NCI-H1092 treated with DMSO at 0.1 percent for 48 hours (cell line): ENCODE results near the gene FBXO44.

Experiments
- DNase-seq: peaks from one replicate; lab custom pipeline; 2025; lab: John Stamatoyannopoulos, UW

Gene FBXO44

DNA sequence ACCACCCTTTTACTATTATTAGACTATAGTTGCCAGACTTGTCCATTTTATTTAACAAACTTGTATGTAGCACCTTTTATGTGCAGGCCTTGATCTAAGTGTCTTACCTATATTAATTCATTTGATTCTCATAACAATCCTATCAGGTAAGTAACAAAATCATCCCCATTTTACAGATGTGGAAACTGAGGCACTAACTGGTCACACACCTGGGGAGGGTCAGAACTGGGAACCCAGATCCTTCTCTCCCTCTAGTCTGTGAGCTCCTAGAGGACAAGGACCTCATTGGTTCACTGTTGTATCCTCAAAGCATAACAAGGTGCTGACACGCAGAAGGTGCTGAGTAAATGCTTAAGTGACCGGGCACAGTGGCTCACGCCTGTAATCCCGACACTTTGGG is 15.3 kb upstream of the FBXO44 start:
- no peak for DNase-seq

DNA sequence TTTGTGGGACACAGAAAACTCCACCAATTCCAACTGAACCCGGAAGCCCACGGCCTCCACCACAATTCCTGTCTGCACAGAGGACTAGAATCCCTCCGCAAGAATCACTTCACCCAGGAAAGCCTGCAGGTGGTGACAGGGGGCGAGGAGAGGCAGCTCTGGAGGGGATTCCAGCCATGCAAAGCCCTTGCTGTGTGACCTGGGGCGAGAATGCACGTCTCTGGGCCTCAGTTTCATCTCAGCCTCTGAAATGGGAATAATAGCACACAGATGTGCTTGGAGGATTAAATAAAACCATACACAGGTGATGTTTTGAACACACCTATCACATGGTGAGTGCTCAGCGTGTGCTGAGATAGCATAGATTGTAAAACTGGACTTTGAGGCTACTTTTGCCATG is 14.6 kb upstream of the FBXO44 start:
- DNase-seq: no peak

DNA sequence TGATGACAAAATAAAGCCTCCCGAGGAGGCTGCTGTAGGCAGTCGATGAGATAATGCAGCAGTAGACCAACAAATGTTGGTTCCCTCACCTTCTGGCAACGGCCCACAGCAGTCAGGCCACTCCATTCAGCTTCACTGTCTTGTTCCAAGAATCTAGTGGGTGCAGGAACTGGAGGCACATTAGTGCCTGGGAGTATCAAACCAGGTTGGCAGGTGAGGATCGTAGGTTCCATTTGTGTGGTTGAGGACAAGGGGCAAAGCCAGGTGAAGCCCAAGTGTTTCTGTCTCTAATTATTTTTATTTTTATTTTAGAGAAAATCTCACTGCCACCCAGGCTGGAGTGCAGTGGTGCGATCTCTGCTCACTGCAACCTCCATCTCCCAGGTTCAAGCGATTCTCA is 13.7 kb upstream of the FBXO44 start:
- no peak for DNase-seq

DNA sequence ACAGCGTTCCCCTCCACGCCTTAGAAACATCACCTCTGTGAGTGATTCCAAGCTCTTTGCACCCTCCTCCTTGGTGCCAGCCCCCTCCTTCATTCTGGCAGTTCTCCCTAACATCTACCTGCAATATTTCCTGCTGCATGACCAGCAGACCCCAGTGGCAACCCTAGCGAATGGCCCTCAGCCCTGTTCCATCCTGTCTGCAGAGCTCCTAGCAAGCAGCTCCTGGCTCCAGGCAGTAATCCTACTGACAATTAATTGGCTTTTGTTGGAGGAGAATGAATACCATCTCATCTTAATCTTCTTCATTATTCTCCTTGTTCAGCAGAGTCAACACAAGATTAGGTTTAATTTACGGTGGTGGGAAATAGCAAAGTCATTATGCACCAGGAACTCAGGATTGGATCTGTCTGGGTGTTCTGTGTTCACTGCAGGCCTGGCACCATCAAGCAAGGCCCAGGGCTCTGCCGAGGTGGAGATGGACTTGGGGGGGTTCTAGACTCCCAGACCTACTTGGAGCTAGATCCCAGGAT is 12.8 kb upstream of the FBXO44 start:
- no peak for DNase-seq

DNA sequence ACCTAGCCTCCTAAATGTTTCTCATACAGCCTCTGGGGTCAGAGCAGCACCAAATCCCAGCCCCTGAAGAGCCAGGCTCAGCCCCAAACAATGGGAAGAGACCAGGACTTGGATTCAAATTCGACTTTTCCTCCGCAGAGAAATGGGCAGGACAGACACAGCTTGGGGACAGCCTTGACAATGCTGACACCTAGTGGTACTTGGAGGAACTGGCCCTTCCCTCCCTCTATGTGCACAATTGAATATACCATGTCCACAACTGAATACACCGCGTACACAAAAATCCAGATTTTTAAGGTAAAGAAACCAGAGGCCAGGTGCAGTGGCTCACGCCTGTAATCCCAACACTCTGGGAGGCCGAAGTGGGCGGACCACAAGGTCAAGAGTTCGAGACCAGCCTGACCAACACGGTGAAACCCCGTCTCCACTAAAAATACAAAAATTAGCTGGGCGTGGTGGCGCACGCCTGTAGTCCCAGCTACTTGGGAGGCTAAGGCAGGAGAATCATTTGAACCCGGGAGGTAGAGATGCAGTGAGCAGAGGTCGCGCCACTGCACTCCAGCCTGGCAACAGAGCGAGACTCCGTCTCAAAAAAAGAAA is 12.2 kb upstream of the FBXO44 start:
- peak; percentile 79 for DNase-seq

DNA sequence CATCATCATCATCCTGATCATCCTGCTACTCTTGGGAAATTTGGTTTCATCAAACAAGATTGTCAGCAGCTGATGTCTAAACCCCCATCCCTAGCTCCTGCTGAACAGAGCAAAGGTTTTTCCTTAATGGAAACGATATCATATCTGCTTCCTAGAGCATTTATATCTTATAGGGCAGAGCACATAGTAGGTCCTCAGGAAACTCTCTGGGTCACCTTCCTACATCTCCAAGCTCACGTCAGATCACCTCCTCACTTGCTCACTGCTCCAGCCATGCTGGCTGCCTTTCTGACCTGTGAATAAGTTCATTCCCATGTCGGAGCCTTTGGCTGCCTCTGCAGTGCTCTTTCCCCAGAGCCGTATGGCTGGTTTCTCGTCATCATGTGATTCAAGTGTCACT is 10.9 kb upstream of the FBXO44 start:
- no peak for DNase-seq

DNA sequence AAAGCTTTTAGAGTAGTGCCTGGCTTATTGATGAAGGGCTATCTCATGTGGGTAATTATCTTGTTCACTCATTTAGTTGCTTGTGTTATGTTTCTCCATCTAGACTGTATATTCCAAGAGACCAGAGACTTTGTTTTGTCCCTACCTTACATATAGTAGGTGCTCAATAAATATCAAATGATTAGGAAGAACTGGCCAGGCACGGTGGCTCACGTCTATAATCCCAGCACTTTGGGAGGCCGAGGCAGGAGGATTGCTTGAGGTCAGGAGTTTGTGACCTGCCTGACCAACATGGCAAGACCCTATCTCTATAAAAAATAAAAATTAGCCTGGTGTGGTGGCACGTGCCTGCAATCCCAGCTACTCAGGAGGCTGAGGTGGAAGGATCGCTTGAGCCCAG is 9.4 kb upstream of the FBXO44 start:
- no peak for DNase-seq

DNA sequence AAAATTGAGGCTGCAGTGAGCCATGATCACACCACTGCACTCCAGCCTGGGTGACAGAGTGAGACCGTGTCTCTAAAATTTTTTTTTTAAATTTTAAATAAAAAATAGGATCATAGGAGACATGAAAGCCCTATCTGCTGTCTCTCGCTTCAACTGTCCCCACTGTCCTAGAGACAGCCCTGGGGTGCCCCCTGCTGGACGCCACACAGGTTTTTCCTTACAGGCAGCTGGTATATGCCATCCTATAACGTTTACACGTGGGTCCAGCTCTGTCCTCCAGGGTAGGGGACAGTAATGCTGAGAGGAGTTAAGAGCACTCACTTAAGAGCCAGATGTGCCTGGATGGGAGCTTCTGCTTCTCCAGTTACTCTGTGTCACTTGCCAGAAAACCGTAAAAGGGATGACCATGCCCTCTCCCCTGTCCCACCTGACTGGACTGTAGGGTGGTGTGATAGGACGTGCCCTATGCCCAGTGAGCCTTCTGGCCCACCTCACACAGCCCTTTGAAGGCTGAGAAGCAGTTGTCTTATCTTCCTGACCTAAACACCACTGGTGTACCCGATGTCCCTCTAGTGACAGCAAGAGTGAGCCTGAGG is 8.9 kb upstream of the FBXO44 start:
- peak; percentile 86 for DNase-seq

DNA sequence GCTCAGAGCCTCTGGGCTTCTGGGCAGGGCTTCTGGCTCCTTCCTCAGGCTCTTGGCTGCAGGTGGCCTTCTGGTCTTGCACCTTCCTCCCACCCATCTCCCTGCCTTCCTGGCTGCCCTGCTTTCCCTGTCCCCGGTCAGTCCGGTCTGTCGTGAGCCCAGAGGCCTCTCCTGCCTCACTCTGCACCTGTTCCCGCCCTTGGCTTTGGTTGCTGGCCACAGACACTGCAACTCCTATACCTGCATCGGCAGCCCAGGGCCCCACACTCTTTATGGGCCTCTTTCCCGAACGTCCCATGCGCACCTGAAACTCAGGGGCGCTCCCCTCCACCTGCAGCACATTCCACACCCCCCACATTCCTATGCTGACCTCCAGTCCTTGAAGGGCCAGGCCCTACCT is 8.4 kb upstream of the FBXO44 start:
- DNase-seq: no peak

DNA sequence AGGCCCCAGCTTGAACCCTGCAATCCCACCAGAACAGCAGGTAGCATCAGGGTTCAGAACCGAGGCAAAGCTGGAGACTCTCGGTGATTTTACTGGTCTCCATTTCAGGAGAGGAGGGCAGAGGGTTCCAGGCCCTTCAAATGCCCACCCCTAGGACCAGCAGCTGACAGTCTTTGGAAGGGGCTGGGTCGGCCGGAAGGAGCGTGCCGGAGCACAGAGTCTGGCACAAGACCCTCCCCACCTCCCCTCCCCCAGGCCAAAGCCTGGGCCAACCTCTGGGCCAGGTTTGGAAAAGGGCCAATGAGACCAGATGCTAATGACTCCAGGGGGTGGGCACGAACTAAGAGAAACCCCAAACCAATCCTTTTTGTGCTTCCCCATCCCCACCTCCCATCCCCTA is 7.3 kb upstream of the FBXO44 start:
- no peak for DNase-seq

DNA sequence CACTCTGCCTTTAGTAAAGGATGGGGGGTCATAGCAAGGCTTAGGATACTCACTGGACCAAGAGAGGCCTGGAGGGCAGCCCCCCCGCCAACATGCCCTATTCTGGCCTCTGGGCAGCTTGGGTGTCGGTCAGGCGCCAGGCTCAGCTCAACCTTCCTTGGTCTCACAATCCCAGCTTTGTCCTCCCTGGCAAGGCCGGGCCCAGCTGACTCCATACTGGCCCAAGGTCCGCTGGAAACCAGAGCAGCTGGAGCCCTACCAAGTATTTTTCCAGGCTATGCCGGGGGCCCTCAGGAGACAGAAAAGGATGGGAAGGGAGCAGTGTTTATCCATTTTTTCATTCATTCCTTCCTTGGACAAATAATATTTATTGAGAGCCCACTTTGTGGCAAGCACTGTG is 6.6 kb upstream of the FBXO44 start:
- no peak for DNase-seq

DNA sequence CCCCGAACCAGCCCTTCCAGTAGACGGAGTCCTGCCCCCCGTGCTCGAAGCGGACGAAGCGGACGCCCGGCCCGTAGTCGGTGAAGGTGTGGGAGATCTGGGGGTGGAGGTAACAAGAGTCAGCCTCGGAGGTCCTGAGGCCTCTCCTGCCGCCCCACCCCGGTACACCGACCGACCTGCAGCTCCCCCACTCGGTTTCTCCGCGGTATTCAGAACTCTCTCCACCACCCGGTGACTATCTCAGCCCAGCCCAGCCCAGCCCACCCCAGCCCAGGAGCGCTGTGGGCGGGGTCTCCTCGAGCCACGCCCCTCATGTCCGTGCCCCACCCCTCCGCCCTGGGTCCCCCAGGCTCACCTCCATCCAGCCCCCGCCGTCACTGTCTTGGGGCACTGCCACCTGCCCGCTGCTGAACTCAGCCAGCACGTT is 5.9 kb upstream of the FBXO44 start:
- DNase-seq: no peak

DNA sequence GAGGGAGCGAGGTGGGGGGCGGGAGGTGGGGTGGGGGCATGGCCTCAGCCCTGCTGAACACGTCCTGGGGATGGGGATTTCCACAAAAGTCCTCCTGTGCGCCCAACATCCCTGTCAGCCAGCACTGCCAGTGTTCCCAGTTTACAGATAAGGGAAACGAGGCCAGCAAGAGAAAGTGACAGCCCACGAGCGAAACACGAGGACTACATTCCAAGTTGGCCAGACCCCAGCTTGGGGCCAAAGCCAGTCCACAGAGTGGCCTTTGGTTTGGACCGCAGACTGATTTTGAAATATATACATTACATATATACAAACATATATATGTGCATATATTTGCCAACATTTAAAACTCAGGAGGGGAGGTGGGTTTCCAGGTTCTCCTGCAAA is 5.4 kb upstream of the FBXO44 start:
- DNase-seq: no peak

DNA sequence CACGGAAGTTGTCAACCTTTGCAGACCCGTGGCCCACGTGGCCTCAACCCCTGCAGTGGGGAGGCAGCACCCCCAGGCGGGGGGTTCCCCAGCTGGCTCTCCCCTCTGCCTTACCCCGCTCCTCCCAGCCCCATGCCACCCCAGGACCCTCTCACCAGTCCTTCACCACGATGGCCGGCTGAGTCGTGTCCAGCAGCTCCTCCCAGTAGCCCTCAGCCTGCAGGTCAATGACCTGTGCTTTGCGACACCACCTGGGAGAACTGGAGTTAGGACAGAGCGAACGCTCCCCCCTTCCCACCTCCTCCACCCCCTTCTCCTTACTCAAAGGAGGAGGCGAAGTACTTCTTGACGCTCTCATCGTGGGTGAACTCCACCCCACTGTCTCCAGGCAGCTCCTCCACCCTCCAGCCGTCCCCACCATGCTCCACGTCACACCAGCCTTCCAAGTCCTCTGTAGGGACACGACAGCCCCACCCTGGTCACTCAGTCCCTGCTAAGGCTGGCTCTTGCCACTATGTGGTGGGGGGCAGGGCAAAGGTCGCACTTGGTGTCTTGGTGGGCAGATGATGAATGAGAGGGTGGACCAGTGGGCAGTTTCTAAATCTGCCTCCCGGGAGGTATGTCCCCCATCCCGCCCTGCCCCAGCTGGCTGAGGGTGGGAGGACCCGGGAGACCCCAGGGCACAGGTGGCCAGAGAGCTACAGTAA is 4.9 kb upstream of the FBXO44 start:
- no peak for DNase-seq

DNA sequence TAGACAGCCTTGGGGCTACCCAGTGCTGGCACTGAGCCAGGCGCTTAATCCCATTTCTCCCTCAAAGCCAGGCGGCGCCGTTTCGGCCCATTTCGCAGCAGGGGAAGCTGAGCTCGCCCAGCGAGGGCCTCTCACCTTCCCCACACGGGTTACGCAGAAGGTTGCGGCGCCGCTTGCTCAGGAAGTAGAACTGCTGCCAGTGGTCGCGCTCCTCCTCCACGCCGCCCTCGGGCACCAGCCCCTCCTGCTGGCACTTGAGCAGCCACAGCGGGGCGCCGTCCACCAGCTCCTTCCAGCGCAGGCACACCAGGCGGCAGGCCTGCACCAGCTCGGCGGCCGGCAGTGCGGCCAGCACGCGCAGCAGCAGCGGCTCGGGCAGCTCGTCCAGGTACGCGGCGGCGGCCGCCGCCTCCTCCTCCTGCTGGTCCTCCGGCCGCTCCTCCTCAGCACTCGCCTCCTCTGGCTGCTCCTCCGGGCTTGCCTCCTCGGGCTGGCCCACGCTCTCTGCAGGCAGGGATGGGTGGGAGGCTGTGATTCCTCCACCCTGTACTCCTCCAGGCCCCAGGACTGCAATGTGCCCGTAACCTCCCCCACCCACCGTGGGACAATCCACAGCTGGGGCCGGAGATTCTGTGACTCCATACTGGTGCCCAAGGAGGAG is 4.2 kb upstream of the FBXO44 start:
- peak; percentile 84 for DNase-seq

DNA sequence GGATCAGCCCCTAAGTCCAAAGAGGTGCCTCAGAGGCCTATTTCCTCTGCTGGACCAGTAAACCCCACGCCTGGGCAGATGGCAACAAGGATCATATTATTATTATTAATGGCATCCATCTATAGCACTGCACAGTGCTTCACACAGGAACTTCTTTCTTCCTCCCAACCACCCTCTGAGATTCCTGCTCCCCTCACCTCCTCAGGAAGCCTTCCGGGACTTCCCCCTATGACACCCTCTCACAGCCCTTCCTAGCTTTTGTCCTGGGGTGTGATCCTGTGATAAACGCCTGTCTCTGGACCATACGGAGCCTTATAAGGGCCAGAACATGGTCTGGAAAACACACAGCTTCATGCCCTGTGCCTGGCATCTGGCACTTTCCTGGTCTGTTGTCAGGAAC is 3.7 kb upstream of the FBXO44 start:
- DNase-seq: no peak

DNA sequence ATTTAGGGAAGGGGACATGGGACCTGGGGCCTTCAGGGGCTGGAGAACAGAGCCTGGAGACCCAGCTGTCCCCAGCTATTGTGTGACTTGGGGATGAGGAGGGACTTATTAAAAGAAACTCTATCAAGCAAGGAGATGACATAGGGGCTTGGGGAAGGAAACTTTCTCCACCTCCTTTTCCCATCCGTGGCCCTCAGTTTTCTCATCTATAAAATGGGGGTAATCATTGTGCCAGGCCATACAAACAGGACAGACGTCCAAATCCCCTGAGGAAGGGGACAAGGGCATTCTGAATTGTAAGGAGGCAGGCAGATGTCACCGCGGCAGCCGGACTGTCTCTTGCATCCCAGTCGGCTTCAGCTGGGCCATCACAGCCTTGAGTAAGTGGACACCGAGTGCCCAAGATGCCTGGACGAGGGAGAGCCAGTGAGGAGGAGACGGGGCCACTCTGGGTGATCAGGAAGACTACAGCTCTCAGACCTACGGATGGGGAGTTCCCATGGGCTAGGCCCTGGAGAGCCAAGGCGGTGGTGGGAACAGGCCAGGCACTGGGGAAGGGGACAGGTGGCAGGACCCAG is 2.4 kb upstream of the FBXO44 start:
- DNase-seq: no peak

DNA sequence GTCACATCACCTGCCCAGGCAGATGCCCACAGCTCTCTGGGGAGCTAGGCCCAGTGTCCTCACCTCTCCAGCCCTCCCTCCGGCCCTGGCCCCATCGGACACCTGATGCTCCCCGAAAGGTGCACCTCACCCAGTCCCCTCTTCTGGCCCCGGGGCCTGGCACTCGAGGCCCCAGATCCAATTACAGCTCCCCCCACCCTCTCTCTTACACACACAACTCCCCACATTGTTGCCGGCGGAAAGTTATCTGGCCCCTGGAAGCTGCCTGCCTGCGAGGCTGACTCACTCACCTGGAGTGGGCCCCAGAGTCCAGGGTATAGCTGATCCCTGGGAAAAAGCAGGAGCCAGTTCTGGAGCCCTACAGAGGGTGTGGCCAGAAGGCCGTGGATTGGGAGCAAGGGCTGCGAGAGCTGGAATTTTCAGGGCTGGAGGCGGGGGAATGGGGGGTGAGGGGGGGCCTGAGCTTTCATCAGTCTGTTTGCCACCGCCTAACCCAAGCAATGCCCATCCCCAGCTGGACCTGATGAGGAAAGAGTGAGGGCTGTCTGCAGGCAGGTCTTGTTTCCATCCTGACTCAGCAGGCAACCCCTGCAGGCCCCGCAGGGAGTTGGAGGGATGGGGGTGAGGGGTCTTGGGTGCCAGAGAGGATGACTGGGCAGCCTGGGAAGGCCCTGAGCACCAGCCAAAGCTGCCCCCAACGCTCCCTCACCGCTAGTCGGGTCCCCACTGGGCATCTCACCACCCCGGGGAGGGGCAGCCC is 1.4 kb upstream of the FBXO44 start:
- no peak for DNase-seq

DNA sequence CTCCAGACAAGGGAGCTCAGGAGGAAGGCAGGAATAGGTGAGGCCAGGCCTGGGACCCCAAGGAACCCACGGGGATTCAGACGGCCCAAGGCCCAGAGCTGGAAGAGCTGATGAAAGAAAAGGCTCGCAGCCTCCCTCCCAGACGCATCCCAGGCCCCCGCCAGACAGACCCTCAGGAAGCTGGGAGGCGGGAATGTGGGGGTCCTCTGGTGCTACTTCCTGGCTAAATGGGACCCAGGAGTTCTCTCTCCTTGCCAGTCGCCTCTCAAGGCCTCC is 878 bp upstream of the FBXO44 start:
- no peak for DNase-seq

DNA sequence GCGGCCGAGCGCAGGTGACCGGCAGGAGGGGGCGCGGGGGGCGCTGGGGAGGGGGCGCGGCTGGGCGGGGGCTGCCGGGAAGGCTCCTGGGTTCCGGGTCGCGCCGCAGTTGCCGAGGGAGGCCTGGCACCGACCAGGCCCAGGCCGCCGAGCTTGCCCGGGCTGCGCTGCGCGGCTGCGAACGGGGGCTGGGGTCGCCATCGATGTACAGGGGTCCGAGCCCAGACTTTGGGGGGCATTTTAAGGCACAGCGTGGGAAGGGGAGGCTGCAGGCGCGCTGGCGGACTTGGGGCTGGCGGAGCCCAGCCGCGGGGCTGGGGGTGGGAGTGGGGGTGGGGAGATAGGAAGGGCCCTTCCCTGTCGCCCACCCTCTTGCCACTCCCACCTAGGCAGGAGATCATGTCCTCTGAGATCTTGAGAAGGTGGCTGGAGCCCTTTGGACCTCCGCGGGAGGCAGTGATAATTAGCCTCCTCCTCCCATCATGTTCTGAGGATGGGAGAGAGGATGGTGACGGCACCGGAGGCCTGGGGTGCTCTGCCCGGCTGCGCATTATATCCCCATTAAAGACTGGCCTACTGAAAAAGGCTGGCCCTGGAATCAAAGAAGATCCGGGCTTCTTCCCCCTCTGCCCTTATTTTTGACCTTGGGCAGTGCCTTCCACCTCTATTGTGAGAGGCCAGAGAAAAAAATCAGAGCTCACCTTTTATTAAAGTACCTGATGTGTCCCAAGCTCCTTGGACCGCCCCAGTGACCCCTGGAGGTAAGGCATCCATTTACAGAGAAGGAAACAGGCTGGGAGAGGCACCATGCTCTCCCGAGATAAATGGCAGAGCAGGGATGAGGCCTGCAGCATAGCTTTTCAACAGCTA is 497 bp downstream of the FBXO44 start:
- DNase-seq: no peak

DNA sequence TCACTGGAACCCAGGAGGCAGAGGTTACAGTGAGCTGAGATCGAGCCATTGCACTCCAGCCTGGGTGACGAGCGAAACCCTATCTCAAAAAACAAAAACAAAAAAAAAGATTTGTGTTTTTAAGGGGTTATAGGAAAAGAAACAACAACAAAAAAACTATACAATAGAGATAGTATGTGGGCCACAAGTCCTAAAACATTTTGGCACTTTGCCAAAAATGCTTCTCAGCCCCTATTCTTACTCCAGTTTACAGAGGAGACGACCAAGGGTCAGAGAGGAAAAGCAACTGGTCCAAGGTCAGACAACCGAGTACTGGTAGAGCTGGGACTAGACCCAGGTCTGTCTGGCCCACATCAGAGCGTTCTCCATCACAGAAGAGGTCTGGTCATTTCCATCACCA is 3.0 kb downstream of the FBXO44 start:
- no peak for DNase-seq
